AG20443 (cell line): ENCODE measurements around the gene NRGN.
"Not testable (repeated sequence)": the region's sequence is repeated elsewhere in the genome, so short reads cannot be mapped to it uniquely, and the experiment has no call there.

Experiments used
- DNase-seq: peaks from one replicate; pipeline ENCODE4 v3.0.0; 2012; ENCODE audit warnings: low spot score, mixed read lengths

Gene NRGN

DNA sequence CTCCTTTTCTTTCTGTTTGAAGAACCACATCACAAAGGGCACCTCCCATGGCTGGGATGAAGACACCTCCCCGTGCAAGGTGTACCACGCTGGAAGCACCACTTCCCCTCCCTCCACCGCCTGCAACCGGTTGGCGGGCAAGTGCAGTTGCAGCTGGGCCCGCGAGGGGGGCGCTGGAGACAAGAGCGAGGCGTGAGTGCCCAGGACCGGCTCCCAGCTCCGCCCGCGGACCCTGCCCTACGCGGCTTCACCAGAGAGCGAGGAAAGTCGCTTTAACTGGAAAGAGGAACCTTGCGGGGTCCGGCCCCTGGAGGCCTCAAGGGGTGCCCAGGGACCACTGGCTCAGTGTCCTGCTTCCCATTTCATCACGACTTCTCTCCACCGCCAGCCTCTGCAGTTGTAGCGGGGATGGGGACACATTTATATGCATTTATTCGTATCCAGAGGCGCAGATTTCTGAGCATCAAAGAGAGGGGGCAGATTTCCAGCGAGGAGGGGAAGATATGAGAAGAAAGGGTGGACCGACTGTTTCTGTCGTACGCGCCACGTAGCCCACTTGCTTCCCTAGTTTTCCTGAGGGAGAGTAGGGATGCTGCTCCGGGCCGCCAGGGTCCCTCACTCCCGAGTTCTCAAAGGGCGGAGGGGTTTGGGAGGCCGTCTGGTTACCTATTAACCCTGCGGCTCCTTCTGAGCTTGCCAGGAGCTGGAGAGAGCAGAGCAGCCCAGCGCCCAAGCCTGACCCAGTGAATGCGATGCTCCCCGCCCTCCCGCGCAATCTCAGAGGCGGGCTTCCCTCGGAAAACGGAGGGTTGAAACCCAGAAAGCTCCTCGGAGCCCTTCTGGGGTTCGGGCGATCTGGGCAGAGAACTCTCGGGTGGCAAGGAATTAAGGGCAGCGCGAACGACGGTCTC lies 18.9 kb downstream of the NRGN start:
- peak; percentile 88 for DNase-seq

DNA sequence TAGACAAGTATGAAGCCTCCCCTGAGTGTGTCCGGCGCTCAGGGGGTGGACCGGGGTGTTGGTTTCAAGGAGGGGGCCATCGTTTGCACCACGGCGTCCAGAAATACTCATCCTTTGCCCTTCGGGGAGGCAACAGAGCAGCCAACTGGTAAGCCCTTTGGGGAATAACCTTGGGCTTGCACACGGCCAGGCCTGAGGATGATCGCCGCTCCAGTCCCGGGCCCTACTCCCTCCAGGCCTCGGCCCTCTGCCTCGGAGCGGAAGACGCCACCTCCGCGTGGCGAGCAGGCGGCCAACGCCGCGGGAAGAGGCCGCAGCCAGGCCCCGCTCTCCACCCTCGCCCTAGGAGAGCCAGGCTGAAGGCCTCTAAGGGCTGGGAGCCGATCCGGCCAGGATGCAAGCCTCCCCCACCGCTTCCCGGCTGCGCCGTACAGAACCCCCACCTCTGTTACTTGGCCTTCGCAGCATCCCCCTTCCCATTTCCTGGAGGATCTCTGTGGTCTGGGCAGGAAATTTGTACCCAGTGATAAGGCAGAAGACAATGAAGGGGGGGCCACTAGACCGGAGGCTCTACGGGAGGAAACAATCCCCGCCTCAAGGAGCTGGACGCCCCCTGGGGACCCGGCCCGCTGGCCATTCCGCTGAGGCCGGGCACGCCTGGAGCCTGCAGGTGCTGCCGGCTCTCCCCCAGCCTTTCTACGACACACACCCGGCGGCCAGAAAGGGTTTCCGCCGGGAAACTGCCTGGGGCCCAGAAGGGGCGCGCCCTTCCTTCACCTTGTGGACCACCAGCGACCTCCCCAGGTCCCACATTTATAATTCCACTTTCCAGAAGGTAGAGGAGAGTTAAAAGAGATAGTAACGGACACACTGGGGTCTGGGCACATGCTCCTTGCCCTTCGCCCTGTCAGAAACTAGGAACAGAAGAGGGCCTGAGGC lies 19.8 kb downstream of the NRGN start:
- no peak for DNase-seq

DNA sequence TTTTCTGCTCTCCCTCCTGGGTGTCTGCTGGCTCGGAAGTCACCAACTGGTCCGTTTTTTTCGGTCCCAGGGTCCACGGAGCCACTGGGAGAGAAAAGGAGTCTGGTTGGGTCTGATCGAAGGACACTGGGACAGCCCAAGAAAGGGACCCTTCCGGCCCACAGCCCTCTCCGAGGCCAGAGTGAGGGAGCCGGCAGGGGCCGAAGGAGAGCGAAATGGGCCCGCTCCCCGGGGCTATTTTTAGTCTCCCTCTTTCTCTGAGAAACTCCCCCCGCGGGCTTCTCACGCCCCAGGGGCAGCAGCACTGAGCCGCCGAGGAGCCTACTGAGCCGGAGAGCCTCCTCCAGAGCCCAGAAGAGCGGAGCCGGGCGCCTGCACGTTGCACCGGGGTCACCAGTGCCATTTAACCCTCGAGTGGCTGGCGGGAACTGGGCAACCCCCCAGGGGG lies 20.5 kb downstream of the NRGN start:
- no peak for DNase-seq

DNA sequence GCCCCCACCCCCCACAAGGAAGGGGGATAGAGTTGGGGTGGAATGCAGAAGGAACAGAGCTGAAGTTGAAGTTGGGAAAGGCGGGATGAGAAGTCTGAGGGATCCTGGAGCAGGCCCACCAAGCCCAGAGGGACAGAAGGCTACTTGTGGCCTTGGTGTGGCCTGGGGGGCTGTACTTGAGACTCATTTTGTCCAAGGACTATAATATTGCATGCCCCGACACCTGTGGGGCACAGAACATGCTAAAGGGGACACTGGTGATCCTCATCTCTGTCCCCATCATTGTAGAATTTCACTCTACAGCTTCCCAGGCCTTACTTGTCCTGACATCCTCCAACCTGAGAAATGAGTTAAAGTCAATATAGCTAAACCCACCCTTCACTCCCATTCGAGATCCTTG lies 21.1 kb downstream of the NRGN start:
- no peak for DNase-seq

DNA sequence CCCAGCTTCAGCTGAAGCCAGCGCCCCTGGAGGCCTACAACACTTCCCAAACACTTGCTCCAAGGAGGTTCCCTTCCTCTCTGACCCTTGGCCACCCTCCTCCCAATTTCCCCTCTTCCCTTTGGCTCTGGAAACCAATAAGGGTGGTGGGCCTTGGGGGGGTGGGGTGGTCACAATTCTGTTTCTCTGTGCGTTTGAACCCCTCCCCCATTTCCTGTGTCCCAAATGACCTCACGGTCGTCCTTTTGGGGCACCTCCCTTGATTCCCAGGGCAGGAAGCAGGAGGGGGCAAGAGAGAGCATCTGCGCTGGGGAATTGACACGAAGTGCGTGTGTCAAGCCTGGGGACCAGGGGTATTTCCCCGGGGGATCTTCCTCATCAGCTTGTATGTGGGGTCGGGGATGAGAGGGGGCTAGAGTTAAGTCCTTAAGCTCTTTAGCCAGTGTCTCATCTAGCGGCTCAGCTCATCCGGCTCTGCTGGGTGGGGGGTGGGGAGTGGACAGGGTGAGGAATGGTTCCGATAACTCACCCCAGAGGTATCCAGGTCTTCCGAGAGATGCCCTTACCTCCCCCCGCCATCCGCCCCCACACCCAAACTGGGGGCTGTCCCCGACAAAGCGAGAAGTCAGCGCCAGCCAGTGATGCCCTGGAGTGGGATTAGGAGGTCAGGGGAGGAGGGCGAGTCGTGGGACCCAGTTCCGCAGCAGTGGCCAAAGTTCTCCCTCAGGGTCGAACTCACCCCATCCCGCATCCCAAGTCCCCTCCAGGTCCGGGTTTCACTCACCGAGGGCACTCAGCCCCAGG lies 21.8 kb downstream of the NRGN start:
- DNase-seq, result no peak

DNA sequence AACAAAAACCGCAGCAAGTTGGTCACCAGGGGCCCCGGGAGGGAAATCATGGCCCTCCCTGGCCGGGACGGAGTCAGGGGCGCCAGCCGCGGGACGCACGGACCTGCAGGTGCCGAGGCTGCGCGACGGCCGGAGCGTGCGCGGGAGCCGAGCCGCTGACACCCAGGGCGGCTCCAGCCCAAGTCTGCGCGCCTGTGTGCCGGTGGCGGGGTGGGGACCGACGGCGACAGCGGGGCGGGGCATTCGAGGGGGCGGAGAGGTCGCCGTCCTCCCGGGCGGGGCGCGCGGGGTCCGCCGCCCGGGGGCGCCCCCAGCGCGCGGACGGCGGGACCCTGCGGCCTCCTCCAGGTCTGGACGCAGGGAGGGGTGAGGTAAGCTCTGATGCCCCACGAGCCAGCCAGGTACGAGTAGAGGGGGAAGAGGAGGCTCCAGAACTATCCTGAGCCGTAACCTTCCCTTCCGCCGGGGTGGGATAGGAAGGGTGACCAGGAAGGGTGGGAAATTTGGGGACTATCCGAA lies 22.4 kb downstream of the NRGN start, which contains the start of gene ESAM:
TSS of gene ESAM (minus strand) at position 186 of the 519 bp plus-strand sequence. CDS start at position 50, 136 bp downstream.
- no peak for DNase-seq

DNA sequence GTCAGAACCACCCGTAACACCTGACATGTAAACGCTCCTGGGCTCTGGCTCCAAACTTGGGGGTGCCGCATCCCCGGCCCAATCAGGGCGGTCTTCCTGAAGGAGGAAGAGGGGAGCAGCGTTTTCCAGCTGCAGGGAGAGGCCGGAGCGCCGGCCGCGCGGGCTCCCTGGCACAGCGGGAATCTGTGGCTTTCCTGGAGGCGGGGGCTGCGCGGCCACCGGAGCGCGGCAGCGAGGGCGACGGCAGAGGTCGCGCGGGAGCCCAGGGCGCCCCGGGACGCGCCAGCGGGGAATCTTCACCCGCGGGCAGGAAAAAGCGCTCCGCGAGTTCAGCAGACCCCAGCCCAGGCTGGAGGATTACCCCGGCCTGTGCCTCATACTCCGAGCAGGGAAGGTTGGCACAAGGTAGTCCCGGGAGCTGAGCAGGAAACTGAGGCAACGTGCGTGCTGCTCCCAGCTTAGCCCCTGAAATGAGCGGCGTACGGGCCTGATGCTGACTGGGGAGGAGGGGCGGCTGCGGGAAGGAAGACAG lies 22.9 kb downstream of the NRGN start:
- no peak for DNase-seq

DNA sequence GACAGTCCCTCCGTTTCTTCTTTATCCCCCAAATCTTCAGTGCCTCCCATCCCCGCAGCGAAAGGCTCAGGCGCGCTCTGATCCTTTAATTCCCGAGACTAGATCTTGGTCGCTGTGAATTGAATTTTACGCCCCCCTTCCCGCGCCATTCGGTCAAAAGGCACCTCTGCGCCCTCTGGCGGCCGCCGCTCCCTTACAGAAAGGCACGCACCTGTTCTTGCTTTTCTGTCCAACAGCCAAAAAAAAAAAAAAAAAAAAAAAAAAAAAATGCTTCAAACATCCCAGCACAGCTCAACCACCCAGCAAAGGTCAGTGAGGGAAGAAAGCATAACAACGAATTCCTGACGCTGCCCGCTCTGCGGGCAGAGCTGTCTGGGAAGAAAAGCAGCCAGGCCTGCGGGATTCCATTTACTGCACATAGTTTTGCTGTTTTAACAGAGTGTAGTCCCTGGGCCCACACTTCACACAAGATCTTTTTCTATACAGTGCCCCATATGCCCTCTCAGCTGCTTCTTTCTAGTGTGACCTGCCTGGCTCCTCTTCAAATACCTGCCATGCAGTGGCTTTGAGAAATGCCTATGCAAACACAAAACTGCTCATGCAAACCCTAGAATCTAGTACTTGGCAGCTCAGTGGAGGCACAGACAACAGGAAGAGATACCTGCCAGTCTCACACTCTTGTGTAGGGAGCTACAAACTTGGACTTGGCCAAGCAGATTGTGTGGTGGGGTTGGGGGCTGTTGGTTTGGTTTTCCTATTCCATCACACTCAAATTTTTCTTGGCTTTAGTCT lies 23.6 kb downstream of the NRGN start:
- peak; percentile 73 for DNase-seq

DNA sequence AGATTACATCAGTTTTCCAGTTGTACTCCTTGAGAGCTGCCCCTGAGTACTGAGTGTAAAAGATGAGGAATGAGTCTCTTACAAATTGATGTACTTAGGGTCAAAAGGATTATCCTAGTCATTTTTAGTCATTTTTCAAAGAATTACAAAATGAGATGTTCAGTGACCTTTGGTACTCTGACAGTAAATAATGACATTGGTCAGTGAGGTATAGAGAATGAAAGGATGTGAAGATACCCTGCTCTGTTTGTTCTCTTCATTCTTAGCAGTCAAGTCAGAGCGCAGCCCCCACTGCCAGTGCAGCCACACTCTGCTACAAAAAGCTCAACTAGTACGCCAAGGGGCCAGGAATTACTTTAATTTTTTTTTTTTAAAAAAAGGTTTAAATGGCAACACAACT lies 26.4 kb downstream of the NRGN start:
- no peak for DNase-seq

DNA sequence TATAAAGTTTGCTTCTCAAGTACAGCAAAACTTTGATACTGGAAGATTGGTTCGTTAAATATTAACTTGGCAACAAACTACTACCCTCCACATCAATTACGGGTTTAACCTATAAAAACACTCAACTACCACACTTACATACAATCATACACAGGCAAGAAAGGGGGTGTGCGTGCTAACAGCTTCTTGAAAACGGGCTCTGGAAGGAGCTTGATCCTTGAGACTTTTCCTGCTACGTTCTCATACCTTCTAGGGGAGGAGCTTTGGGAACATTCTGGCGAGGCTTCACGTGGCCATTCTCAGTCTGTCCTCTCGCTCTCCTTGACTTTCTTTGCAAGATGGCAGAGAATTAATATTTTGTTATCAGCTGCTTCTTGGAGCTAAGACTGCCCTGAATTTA lies 29.2 kb downstream of the NRGN start:
- no peak for DNase-seq

DNA sequence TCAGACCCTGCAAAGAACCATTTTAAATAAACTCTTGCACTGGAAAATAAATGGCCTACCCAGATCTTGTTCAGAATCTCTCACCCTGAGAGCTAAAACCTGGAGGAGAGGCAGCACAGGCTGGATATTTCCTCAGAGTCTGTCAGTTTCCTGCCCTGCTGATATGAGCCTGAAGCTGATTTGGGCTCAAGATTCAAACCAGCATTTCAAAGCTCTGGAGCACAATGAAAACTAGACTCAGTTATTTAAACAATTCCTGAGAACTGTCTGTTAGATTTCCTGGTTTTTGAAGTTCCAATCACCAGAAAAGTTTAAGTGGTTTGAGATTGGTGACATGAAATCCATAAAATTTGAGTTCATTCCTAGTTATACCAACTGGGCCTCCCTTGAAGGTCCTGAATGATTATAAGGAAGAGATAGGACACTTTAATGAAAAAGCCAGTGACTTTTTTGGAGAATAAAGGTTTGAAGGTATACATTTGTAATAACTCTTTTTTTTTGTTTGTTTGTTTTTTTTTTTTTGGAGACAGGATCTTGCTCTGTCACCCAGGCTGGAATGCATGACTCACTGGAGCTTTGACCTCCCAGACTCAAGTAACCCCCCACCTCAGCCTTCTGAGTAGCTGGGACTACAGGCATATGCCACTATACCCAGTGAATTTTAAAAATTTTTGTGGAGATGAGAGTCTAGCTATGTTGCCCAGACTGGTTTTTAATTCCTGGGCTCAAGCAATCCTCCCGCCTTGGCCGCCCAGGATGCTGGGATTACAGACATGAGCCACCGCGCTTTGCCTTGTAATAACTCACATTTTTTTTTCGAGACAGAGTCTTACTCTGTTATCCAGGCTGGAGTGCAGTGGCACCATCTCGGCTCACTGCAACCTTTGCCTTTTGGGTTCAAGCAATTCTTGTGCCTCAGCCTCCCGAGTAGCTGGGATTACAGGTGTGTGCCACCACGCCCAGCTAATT lies 30.3 kb downstream of the NRGN start:
- DNase-seq, result no peak

DNA sequence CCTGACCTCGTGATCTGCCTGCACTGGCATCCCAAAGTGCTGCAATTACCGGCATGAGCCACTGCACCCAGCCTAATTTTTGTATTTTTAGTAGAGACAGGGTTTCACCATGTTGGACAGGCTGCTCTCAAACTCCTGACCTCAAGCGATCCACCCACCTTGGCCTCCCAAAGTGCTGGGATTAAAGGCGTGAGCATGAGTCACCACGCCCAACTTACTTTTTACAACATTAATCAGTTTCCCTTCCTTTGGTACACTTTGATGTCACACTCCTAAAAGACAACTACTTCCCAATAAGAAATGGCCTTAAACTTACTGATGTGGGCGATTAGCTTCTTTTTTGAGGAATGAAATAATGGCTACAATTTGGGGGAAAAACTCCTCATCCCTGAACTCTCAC lies 31.2 kb downstream of the NRGN start:
- DNase-seq, result not testable (repeated sequence)

DNA sequence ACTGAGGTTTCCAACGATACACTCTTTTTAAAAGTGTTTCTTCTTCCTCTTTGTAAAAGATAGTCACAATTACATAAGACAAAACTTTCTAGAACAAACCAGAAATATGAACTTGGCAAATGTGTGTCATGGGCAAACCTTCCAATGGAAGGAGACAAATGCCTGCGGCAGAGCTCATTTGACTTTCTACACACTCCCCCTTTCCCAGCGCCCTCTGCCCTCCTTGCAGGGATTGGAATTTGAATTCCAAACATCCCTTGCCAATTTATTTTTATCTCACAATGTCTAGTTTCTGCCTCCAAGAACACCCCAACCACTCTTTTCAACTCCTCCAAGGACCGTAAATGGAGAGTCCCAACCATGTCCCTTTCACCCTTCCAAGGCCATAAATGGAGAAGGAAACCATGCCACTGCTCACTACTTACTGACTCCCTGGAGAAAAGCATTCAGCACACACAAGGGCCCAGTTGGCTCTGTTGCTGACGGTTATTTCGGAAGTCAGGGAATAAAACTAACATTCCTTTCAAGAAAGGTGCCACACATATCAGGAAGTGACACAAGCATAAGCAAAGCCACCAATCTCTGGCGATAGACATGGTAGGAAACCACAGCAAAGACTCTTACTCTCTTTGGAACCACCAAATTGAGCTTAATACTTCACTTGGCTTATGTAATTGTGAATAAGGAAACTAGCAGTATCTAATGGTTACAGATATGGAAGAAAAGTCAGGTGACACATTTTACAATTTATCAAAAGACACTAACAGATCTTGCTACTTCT lies 37.3 kb downstream of the NRGN start:
- no peak for DNase-seq

DNA sequence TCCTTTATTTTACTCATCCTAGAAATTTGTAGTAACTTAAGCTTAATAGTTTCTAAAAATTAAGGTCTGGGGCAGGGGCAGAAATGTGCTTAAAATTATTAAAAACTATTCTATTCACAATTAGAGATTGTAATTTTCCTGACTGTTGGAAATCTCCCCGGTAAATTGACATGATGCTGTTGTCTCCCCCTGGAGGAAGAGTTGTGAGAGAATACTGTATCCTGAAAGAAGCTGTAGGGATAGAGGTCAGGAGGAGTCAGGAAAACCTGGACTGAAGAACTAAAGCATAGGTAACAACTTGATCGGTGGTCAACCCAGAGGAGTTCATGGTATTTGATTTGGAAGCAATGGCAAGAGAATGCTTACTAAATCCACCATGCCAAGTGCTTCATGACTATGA lies 38.5 kb downstream of the NRGN start:
- no peak for DNase-seq

DNA sequence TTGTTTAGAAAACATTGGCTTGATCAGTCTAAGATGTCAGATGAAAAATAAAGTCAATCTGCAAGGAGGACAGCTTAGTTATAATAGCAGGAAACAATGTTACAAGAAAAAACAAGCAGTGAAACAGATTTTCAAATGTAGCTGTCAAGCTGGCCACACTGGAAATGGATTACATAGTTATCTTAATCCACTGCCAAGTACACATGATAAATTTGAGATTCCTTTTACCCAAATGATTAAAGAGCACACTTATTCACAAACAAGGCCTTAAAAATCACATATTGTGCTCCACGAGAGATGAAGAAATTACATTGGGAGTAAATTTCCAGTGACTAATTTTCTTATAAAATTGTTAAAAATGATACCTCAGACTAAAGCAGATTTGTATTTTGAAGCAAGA lies 39.8 kb downstream of the NRGN start:
- no peak for DNase-seq

DNA sequence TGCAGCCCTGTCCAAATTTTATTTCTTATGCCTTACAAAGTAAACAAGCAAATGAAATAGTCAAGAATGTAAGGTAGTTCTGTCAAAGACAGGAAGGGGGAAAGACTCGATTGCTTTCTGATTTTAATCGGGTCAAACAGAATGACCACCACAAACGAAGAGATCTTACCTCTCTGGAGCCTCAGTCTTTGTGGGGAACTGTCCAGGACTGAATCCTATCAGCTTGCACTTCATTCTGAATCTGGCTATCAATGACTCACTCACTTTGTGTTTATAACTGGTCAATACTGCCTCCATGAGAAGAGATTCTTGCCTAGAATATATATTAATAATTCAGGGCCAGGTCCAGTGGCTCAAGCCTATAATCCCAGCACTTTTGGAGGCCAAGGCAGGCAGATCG lies 43.3 kb downstream of the NRGN start:
- no peak for DNase-seq

DNA sequence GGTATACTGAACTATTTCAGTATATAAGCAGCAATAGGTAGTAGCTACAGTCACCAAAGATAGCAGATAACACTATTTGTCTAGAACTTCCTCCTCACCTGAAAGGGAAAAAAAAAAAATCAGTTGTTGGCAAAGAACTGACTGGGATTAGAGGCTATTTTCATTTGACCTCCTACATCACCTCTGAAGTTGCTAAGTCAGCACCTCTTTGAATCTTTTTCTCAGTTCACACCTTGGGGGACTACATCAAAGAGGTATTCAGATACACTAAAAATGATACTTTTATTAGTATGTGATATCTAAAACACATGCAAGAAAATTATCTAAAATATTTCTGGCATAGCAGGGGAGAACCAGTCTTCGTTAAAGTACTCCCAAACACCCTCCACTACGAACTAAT lies 44.3 kb downstream of the NRGN start:
- no peak for DNase-seq

DNA sequence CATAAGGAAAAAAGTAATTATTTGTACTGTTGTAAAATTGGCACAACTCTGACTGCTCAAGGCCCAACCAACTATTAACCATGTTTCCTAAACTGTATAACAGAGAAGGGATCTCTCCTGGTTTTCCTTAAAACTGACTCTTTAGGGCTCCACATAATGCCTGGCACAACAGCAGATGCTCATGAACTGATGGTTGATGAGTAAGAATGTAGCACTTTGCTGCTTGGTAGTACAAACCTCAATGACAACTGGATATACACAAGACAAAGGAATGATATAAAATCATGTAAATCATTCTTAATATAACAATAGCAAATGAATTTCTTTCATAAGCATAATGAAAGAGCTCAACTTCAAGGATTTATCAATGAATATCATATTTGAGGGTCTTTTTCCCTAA lies 48.8 kb downstream of the NRGN start:
- DNase-seq, result peak; percentile 17
